RWPE2 (cell line): Measurements from ENCODE around the gene RTP2.

Experiments used
- ATAC-seq: fragments of 200-7000 bp; cut with Tn5 transposase; 3 replicates; pipeline ENCODE4 v1.9.1; 2021; ENCODE audit warnings: low read depth
- DNase-seq: peaks from one replicate; pipeline ENCODE4 v3.0.0-alpha.2; 2020; ENCODE audit warnings: low spot score
- H3K27ac ChIP-seq: fragments of 450-650 bp; 2 replicates; pipeline ENCODE4 v1.5.1; 2017; ENCODE audit warnings: mild to moderate bottlenecking; ENCODE audit not compliant: poor library complexity, severe bottlenecking
- H3K27me3 ChIP-seq: fragments of 250-450 bp; sonication (Bioruptor Pico); 2 replicates; pipeline ENCODE4 v1.5.1; 2021; ENCODE audit warnings: mild to moderate bottlenecking, moderate library complexity; ENCODE audit not compliant: insufficient read depth, poor library complexity, severe bottlenecking
- H3K36me3 ChIP-seq: fragments of 250-450 bp; sonication (Bioruptor Pico); 2 replicates; pipeline ENCODE4 v1.5.1; 2020; ENCODE audit warnings: low read depth, mild to moderate bottlenecking, moderate library complexity
- H3K4me1 ChIP-seq: fragments of 250-450 bp; sonication (Bioruptor Pico); 2 replicates; pipeline ENCODE4 v1.5.1; 2021; ENCODE audit warnings: mild to moderate bottlenecking, moderate library complexity; ENCODE audit not compliant: insufficient read depth, poor library complexity, severe bottlenecking
- H3K4me3 ChIP-seq: fragments of 250-450 bp; sonication (Bioruptor Pico); 2 replicates; pipeline ENCODE4 v1.5.1; 2021; ENCODE audit warnings: mild to moderate bottlenecking, moderate library complexity; ENCODE audit not compliant: severe bottlenecking
- H3K9me3 ChIP-seq: fragments of 250-450 bp; sonication (Bioruptor Pico); 2 replicates; pipeline ENCODE4 v1.5.1; 2021; ENCODE audit warnings: mild to moderate bottlenecking, moderate library complexity; ENCODE audit not compliant: severe bottlenecking
- CTCF ChIP-seq: fragments of 450-650 bp; IDR thresholded peaks from one replicate; pipeline ENCODE4 v1.5.1; 2017; ENCODE audit warnings: mild to moderate bottlenecking, moderate library complexity; ENCODE audit not compliant: poor library complexity, severe bottlenecking

The RTP2 gene

GRCh38 chr3:187694801-187695200, 7.6 kb downstream of the RTP2 start:
- DNase-seq = no peak
- H3K36me3 ChIP-seq = no peaks in the 10 kb centered on the region
- ATAC-seq = no peak
- H3K27ac ChIP-seq = no peak overlapping the region
- H3K9me3 ChIP-seq = no peaks in the 10 kb centered on the region
- no peaks in the 10 kb centered on the region for H3K4me1 ChIP-seq
- H3K27me3 ChIP-seq = peaks cover 5% of the 10 kb centered on the region
- H3K4me3 ChIP-seq = no peak overlapping the region
- no peak for TF ChIP-seq CTCF

- no peak for ATAC-seq
- Histone ChIP-seq H3K27me3 (peaks cover 5% of the 10 kb centered on the region), H3K4me1 (no peaks in the 10 kb centered on the region), H3K4me3 (no peak overlapping the region), H3K36me3 (no peaks in the 10 kb centered on the region), H3K9me3 (no peaks in the 10 kb centered on the region), H3K27ac (no peak overlapping the region)
- no peak for TF ChIP-seq CTCF
- no peak for DNase-seq
Observed at GRCh38 chr3:187693431-187693830, 8.9 kb downstream of the RTP2 start.

- Histone ChIP-seq H3K9me3 (no peaks in the 10 kb centered on the region), H3K36me3 (no peaks in the 10 kb centered on the region), H3K27ac (no peak overlapping the region), H3K27me3 (peaks cover 5% of the 10 kb centered on the region), H3K4me1 (no peaks in the 10 kb centered on the region), H3K4me3 (no peak overlapping the region)
- no peak for TF ChIP-seq CTCF
- ATAC-seq (peak; percentile 35; the same call in 1 of the 3 replicates), DNase-seq (no peak)
Observed at GRCh38 chr3:187689984-187690383, 12.4 kb downstream of the RTP2 start.

- Histone ChIP-seq H3K27me3 (peaks cover 5% of the 10 kb centered on the region), H3K36me3 (no peaks in the 10 kb centered on the region), H3K27ac (no peak overlapping the region), H3K9me3 (no peaks in the 10 kb centered on the region), H3K4me1 (no peaks in the 10 kb centered on the region), H3K4me3 (no peak overlapping the region)
- DNase-seq = no peak
- no peak for TF ChIP-seq CTCF
- no peak for ATAC-seq
Observed at GRCh38 chr3:187686621-187687273, 15.6 kb downstream of the RTP2 start.

DNA sequence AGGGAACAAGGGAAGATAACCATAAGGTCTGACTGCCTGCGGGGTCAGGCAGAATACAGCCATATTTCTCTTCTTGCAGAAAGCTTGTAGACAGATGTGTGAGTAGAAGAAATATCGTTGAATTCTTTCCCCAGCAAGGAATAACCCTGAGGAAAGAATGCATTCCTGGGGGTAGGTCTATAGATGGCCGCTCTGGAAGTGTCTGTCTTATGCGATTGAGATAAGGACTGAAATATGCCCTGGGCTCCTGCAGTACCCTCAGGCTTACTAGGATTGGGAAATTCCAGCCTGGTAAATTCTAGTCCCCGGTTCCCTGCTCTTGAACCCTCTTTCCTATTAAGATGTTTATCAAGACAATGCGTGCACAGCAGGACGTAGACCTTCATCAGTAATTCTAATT, 16.4 kb downstream of the RTP2 start:
- no peak for TF ChIP-seq CTCF
- no peak for DNase-seq
- no peak overlapping the region for H3K4me3 ChIP-seq
- no peaks in the 10 kb centered on the region for H3K4me1 ChIP-seq
- H3K27me3 ChIP-seq = peaks cover 5% of the 10 kb centered on the region
- no peaks in the 10 kb centered on the region for H3K9me3 ChIP-seq
- ATAC-seq = no peak
- no peak overlapping the region for H3K27ac ChIP-seq
- H3K36me3 ChIP-seq = no peaks in the 10 kb centered on the region
